HPDE6-E6E7 (cell line): Measurements from ENCODE around the gene COPZ1.
A peak's percentile ranks its signal among the peaks of the same experiment; 100 is the strongest.

Experiments
- DNase-seq: peaks from one replicate; pipeline ENCODE4 v3.0.0; 2011; ENCODE audit warnings: missing footprints; ENCODE audit errors: extremely low spot score

The COPZ1 gene

DNA sequence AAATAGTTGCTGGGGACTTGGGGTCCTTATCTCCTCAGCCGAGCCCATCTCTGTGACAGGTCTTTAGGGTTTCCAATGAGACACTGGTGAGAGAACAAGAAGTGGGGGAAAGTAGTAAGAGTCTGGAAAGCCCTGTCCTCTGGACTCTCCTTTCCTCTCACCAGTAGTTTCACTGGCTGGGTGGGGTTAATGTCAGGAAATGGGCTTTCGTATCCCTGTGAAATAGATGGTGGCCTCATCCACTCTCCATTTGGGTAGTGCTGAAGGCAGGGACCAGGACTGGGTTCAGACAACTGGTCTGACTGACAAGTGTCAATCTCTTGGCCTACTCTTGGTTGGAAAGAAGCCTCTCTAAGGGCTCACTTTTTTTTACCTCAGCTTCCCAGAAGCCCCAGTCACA, 52.1 kb downstream of the COPZ1 start:
- DNase-seq: no peak

DNA sequence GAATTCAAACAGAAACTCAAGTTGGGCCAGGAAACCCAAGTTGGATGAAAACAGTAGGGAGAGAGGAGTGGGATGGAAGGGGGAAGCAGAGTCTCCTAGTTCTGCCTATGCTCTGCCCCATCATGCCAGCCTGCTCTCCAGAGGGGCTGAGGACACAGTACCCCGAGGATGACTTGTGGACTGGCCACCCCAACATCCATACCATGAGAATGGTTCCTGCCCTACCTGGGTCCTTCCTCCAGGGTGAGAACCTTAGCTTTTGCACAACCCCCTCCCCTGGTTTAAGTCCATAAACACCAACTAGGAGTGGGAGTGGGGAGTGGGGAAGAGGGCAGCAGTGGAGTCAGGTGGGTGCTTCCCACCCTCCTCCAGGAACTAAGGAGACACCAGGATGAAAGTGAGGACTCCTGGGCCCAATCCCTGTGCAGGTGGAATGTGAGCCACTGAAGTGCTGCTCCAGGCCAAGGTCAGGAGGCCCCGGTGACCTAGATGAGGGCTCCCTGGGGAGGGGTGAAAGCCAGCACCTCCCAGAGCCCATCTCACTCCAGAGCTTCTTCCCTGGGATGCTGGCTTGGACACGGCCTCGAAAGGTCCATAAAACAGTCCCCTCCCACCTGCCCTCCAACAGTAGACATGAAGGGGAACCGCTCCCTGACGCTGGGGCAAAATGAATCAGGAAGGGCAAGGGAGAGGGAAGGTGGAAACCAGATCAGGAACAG, 53.0 kb downstream of the COPZ1 start:
- DNase-seq: no peak

DNA sequence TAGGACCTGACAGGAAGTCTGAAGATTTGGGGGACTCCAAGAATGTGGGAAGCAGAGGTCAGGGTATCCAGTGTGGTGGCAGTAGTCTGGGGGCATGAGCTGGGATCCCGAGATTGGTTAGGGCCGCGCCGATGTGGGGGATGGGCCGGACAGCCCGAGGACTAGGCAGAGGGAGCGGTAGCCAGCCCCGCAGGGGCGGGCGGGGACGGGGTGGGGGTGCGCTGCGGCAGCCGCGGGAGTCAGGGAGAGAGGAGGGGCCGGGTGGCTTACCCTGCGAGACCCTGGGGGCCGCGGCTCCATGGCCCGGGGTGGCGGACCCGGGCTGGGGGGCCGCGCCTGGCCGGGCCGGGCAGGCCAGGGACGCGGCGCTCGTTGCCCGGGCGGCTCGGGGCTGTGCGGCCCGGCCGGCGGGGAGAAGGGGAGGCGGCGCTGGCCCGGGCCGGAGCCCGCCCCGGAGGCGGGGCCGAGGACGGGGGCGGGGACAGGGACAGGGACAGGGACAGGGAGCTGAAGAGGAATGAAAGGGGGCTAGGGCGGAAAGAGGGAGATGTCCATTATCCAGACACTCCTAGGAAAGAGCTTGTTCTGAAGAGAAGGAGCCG, 54.0 kb downstream of the COPZ1 start:
- no peak for DNase-seq

DNA sequence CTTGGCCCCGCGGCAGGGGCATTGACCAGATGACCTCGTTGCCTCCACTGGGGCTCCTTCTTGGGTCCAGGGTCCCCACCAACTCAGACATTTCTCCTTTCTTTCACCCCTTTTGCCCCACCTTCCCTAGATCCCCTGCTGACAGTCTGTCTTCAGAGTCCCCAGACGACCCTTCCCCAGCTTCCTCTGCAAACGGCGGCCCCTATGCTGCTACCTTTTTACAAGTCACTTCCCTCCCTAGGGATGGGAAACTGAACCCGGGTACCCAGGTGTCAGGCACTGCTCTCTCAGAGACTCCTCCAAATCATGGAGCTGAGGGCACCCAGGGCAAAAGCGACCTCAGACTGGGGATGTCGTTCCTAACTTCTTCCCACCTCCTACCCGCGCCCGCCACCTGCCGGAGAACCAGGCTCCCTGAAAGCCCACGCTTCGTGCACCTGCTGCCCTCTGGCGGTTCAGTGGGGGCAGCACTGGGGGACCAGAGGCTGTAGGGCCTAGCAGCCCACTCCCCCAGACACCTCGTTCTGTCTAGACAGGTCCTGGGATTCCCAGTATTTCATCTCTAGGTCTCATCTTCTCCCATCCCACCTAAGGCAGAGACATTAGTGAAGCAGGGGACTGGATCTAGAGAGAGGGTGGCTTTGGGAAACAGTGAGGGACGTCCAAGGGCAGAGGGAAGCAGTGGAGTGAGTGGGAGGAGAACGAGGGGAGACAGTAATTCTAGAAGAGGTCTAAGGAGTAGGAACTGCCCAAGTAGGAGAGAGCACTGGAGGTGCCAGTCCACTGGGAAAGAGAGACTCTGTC, 54.7 kb downstream of the COPZ1 start:
- no peak for DNase-seq

DNA sequence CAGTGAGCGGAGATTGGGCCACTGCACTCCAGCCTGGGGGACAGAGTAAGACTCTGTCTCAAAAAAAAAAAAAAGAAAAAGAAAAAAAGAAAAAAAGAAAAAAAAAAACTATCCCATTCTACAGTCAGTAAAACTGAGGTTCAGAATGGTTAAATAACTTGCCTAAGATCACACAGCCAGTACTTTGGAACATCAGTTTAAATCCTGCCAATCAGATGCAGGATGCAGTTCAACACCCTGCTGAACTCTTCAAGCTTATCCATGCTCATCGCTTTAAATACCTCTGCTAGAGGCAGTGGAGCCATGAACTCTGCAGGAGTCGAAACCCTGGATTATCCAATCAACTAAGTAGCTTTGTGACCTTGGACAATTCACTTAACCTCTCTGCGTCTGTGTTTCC, 56.2 kb downstream of the COPZ1 start:
- DNase-seq: no peak

DNA sequence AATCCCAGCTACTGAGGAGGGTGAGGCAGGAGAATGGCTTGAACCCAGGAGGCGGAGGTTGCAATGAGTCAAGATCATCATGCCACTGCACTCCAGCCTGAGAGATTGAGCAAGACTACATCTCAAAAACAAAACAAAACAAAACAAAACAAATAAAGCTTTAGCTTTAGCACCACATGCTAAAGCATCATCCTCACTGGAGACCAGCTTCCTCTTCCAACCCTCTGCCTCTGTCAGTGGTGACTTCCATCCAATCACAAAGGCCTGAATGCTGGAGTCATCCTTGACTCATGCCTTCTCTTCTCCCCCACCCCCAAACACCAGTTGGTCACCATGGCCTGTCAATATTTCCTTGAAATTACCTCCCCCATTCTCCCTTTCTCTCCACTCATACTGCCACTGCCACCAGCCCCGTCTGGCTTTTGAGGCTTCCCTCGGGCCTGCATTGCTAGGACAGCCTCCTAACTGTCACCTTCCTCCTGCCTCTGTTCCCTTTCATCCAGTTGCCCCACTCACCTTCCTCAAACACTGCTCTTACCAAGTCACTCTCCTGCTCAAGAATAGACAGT, 58.2 kb downstream of the COPZ1 start:
- peak; percentile 97 for DNase-seq

DNA sequence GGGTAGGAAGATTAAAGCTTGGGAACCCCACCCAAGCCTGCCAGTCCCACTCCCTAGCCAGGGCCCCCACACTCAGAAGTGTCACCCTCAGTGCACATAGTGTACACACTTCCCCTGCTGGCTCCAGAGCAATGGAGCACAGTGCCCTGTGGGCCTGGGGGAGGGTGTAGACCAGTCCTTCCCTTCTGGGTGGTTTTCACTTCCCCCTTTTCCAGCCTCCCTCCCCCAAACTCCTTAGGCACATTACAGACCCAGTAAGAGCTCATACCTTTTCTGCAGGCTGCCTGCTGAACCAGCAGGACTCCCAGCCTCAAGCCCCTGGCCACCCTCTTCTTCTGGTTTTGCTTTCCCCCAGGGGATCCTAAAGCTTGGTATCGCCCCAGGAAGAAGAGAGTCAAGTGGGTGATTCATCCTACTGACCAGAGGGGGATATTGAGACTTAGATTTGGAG, 59.7 kb downstream of the COPZ1 start, which contains the start of gene ZNF385A:
TSS of gene ZNF385A (minus strand) at position 143 of the 451 bp plus-strand sequence. CDS start 219 bp downstream, outside the sequence.
- no peak for DNase-seq

DNA sequence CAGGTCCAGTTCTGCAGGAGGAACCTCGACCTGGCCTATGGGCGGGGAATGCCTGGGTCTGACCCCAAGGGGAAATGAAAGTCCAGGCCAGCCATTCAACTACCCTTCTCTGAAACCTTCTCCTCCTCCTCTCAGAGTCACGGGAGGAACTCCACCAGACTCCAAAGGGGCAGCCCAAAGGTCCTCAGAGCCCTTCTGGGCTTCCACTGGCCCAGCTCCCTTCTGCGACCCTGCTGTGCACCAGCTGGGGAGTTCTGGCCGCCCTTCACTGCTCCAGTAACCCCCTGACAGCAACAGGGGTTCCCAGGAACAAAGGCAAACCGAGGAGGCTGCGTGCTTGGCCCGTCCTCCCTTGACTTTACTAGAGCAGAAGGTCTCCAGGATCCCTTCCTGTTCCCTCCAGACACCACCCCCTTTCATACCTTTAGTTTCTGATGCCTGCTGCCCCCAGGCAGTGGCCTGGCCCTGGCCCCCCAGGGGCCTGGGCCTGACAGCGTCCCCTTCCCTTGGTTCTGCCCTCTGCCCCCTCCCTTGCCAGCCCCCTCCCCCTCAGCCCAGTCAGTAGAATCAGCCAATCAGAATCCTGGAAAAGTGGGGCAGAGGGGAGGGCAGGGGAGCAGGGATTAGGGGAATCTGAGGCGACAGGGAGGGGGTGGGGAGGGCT, 60.5 kb downstream of the COPZ1 start:
- DNase-seq: no peak

DNA sequence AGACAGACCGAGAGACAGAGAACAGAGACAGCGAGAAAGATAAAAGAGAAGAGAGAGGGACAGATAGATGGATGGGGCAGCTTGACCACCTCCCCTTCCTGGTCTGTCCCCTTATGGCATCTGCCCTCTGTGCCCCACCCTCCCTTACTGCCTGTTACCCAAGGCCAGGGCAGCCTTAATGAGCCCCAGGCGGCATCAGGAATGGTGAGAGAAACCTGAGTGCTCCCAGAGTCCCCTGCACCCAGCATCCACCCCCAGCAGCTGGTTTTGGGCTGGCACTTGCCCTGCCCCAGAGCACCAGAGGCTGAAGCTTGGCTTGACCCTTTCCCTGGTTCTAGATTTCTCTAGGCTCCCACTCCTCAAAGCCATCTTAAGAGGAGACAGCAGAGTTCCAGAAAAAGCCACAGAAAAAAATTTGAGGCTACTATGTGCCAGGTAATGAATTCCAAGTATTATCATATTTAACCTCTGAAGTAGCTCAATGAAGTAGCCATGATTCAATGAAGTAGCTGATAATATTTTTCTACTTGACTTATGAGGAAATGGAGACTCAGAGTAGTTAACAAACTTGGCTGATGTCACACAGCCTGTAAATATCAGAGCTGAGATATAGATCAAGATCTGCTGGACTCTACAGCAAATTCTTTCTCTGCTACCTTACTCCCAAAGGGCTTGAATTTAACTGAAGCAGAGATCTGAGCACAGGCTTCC, 61.6 kb downstream of the COPZ1 start:
- DNase-seq: no peak

DNA sequence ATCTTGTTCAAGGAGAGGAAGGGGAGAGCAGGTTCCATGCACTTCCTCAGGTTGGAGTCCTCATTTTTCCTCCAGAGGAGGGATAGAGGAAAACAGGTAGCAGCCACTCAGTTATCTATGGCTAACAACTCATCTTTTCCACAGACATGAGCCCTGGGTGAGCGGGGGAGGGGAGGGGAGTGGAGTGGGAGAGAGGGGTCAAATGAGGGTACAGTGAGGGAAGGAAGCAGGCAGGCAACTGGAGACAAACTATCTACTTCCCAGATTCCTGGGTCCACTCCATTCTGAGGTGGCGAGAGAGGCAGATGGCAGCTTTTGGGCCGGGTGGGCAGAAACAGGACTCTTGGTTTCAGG, 62.2 kb downstream of the COPZ1 start:
- DNase-seq: no peak

DNA sequence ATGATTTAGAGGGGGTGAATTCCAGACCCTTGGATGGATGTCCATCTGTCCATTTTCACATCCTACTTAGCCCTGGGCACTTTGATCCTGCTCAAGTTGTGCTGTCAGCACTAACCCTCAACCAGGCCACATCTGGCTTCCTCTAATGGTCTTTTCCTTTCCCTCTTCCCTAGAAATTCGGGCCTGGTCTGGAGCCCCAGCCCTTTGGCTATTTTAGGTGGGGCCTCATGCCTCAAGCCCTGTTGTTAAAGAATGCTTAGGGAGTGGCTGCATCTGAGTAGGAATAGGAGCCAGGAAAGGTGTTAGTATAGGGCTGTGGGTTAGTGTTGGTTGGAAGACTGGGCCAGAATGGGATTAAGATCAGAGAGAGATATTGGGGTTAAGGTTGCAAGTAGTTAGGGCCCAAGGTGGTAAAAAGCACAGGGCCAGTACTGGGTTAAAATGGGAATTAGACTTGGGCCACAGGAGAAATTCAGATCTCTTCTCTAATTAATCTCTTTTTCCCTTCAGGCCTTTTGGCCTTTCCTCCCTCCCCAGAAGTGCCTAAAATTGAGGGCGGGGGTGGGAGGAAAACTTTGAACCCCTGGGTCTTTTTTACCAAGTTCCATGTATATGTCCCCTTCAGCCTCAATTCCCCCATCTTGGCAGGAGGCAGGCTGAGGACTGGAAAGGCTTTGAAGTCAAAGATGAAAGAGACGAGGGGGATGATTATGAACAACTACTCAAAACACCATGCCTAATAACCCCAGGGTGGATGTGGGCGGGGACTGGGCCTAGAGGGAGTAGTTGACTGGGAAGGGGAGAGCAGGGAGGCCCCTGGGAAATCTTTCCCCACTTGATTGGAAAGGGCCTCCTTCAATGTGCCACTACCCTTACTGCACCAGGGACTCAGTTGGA, 63.6 kb downstream of the COPZ1 start:
- DNase-seq: no peak

DNA sequence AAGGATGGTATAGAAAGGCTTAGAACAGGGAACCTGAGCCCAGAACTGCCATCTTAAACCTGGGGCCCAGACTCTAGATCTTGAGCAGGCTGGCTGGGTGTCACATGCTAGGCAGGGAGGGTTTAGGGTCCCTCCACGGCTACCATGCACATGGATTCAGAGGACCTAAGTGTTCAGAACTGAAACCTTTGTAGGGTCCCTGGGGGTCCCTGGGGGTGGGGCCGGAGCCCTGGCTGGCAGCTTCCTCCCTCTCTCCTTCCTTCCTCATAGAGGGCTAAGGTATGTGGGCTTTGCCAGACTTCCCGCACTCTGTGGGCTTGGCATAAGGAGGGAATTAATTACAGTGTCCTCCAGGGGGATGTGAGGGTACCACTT, 64.2 kb downstream of the COPZ1 start:
- no peak for DNase-seq

DNA sequence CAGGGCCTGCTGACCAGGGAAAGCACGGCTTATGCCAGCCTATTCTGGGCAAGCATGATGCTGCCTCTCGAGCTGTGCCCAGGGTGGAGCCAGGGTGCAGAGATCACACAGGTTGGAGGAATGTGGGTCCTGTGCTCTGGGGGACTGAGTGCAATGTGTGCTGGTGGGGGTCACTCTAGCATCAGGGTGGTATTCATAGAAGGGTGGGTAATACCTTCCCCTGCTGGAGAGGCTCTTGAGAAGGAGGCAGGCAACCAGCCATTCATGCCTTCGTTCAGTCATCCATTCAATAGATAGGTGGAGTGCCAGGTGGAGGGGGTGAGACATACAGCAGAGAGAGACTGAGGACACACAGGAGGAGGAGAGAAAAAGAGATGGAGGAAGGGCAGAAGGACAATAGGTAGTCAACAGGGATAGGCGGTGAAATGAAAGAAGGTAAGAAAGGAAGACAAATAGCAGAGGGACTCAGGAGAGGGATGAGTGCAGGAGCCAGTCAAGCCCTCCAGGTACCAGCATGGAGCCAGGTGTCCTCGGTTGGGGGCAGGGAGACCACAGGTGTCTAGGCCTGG, 64.8 kb downstream of the COPZ1 start:
- DNase-seq: no peak

DNA sequence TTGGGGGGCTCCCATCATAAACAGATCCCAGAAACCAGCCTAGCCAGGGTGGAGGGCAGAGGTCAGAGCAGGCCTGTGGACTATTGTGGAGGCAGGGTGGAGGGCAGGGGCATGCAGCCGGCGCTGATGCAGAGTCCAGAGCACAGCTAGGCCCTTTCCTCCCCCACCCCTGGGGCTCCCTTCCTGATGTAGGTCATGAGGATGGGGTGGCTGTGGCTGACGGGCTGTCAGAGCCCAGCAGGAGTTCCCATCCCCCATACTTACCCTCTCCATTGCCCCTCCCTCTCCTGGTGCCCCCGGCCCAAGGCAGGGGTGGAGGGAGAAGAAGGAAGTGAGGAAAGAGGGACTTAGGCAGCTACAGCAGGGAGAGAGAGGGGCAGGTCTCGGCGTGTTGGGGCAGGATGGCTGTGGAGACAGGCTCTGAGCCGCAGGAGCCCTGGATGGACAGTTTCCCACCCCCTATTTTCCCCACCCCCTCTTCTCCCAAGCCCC, 65.3 kb downstream of the COPZ1 start:
- DNase-seq: peak; percentile 83

DNA sequence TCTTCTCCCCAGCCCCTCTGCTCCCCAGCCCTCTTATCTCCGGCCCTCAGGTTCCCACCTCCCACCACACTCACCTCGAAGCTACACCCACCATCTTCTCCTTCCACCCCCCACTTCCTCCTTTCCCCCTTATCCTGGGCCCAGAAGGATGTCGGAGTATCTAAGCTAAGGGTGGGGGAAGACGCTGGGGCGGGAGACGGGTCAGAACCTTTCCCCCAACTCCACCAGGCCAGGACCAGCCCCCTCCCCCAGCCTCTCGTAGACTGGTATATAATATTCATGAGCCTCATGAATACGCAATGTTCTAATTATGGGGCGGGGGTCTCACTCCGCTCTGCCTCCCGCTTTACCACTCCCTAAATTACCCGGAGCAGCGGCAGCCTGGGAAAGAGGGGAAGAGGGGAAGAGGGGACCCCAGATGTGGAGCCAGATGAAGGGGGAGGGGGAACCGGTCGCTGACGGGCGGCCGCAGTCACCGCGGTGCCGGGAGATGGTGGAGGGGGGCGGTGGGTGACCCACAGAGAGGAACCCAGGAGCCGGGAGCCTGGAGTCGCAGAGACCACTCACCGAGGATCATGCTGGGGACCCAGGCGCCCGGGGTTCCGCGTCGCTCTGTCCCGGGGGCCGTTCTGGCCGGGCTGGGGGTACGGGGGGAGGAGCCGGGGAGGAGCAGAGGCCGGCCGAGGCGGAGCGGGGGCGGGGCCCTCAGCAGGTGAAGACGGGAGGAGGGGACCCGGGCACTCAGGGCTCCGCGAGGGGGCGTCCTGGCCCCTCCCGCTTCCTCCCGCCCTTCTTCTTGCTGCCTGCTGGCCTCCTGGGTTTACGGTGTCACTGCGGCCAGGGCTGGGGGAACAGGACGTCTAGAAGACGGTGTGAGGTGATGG, 66.0 kb downstream of the COPZ1 start:
- peak; percentile 66 for DNase-seq

DNA sequence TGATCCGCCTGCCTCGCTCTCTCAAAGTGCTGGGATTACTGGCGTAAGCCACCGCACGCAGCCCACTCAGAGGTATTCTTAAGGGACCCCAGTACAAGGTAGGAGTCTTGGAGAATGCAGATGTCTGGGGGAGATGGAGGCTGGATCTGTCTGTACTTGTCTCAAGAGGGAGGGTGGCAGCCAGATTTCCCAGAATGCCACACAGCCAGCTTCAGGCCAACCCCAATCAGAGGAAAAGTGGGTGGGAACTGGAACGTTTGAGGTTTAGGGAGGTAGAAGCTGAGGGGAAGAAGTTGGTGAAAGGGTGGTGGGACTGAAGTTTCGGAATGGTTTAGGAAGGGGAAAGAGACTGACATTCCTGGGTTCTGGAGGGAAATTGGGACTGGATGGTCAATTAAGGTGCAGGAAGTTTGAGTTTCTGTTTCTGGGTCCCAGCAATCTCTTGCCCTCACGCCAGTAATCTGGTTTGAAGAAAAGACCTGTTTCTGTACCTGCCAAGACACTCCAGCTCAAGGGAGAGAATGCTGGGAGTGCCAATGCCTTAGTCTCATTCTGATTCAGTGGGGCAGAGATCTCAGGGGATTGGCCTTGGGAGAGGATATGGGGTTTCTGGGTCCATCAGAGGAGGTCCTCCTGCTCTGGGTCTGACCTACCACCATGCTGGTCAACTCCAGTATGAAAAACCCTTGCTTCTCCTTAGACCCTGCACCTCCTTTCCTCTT, 67.7 kb downstream of the COPZ1 start:
- no peak for DNase-seq

DNA sequence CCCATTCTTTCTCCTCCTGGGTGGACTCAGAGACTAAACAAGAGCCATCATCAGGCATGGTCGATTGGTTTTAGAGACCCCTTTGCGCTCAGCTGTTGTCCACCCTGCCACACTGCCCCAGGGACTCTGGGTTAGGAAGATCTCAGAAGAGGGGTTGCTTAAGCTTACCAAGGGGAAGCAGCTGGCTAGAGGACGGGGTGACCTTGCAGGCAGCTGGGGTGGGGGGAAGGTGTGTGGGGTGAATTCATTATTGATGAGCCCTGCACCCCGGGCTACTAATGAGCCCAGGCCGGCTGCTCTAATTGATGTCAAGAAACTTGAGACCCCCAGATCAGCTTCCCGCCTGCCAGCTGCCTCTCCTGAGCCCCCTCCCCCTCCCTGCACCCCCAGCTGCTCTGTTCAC, 68.3 kb downstream of the COPZ1 start:
- DNase-seq: no peak

DNA sequence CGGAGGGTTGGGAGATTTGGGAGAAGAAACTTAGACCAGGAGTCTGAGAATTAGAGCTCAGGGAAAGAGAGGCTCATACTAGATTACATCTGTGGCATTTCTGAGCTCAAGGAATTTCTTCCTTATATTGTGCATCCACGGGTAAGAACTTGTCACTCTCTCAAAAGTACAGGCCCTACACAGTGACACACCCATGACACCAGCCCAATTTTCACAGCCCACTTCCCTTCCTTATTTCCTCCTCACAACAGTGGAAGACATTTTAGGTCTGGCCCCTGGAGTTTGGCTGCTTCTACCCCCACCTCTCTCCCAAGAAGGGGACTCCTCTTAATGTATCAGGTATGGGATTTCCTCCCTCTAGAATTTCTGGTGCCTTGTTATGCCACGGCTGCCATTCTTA, 68.8 kb downstream of the COPZ1 start:
- DNase-seq: no peak
